Effector memory CD4-positive, alpha-beta T cell (primary cell): ENCODE results near the gene IFFO2.

Source experiments
- DNase-seq, 3 donors: peaks; one replicate each; pipeline ENCODE4 v3.0.0-alpha.2; 2020
- H3K27ac ChIP-seq: 2 replicates; pipeline ENCODE4 v1.7.0; 2013; ENCODE audit warnings: mild to moderate bottlenecking, low read length, moderate library complexity; ENCODE audit not compliant: insufficient read depth, poor library complexity, severe bottlenecking
- H3K27me3 ChIP-seq: replicated peaks from 2 replicates; pipeline ENCODE4 v1.7.0; 2013; ENCODE audit warnings: mild to moderate bottlenecking, low read length; ENCODE audit not compliant: insufficient read depth, control insufficient read depth, poor library complexity, severe bottlenecking
- H3K36me3 ChIP-seq: 2 replicates; pipeline ENCODE4 v1.7.0; 2013; ENCODE audit warnings: mild to moderate bottlenecking, low read length, moderate library complexity; ENCODE audit not compliant: control insufficient read depth, insufficient read depth
- H3K4me1 ChIP-seq: 2 replicates; pipeline ENCODE4 v1.7.0; 2013; ENCODE audit warnings: low read length, mild to moderate bottlenecking; ENCODE audit not compliant: control insufficient read depth, insufficient read depth, poor library complexity, severe bottlenecking
- H3K4me3 ChIP-seq: 2 replicates; pipeline ENCODE4 v1.7.0; 2013; ENCODE audit warnings: low read length, low read depth, mild to moderate bottlenecking; ENCODE audit not compliant: insufficient read depth, poor library complexity, severe bottlenecking
- H3K9me3 ChIP-seq: 2 replicates; pipeline ENCODE4 v1.7.0; 2013; ENCODE audit warnings: mild to moderate bottlenecking, low read length, moderate library complexity; ENCODE audit not compliant: control insufficient read depth

IFFO2 gene

DNA sequence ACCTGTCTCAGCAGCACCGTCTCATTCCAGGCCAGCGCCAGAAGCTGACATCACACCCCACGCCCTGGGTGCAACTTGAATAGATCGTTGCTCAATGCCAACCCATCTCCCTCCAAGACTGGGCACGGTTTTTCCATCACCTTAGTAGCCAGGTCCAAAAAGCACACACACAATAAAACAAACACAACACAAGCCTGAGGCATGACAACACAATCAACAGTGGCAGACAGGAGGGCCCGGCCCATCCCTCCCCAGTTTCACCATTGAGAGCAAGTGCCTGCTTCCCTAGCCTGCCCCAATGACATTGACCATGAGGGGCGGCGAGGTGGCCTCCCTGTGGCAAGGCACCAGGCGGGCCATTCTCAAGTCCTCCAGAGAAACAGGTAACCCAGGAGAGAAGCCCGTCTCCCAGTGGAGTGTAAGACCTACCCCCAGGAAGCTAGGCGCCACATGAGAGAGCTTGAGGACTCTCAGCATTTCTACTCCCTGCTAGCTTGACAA is 2.7 kb downstream of the IFFO2 start:
- Histone ChIP-seq H3K36me3 (no peaks in the 10 kb centered on the region), H3K27me3 (no peaks in the 10 kb centered on the region), H3K27ac (peak overlapping the region; percentile 99), H3K9me3 (no peaks in the 10 kb centered on the region), H3K4me1 (peaks cover 78% of the 10 kb centered on the region), H3K4me3 (peak overlapping the region; percentile 78)
- DNase-seq, result no peak

DNA sequence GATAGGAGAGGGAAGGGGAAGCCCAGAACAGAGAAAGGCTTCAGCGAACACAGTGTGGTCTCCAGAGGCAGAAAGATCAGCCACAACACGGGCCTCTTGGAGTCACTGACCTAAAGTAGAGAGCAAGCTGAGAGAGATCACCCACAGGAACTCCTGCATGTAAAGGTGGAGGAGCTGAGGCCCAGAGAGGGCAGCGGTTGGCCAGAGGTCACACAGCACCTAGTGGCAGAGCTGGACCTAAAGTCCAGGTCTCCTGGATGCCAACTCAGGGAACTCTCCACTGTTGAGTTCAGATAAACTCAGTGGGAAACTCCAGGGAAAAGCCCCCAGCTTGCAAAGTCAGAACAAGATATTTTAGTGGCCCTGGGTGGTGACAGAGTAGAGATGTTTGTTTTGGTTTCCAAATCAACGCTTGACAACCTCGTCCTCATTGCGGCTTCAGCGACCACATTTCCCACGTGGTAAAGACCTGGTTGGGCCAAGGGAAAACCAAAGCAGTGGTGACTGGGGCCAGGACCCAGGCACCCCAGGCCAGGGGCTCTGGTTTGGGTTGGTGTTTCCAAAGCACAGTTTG is 4.6 kb downstream of the IFFO2 start:
- no peaks in the 10 kb centered on the region for H3K27me3 ChIP-seq
- H3K27ac ChIP-seq, result peak overlapping the region; percentile 99
- peak overlapping the region; percentile 78 for H3K4me3 ChIP-seq
- H3K36me3 ChIP-seq, result no peaks in the 10 kb centered on the region
- DNase-seq, result peak; percentile 78 to 87 (median 80)
- H3K4me1 ChIP-seq, result peaks cover 83% of the 10 kb centered on the region
- no peaks in the 10 kb centered on the region for H3K9me3 ChIP-seq

DNA sequence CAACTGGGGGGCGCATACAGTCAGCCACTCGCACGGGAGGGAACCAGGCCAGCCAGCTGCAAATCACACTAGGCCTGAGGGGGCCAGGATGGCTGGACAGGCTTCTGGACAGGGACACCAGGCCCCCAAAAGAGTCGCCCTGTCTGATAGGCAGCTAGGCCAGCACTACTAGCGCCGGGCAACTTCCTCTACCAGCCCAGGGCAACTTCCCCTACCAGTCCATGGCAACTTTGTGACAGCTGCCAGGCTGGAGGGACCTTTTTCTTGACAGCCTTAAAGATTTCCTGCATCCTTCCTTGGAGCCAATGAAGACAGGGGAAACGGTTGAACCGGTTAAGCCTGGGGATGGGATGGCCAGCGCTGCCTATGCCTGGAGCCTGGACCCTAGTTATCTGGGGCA is 5.1 kb downstream of the IFFO2 start:
- H3K9me3 ChIP-seq, result no peaks in the 10 kb centered on the region
- peaks cover 87% of the 10 kb centered on the region for H3K4me1 ChIP-seq
- peak overlapping the region; percentile 99 for H3K27ac ChIP-seq
- H3K27me3 ChIP-seq, result no peaks in the 10 kb centered on the region
- H3K4me3 ChIP-seq, result peak overlapping the region; percentile 48
- H3K36me3 ChIP-seq, result no peaks in the 10 kb centered on the region
- DNase-seq, result no peak

DNA sequence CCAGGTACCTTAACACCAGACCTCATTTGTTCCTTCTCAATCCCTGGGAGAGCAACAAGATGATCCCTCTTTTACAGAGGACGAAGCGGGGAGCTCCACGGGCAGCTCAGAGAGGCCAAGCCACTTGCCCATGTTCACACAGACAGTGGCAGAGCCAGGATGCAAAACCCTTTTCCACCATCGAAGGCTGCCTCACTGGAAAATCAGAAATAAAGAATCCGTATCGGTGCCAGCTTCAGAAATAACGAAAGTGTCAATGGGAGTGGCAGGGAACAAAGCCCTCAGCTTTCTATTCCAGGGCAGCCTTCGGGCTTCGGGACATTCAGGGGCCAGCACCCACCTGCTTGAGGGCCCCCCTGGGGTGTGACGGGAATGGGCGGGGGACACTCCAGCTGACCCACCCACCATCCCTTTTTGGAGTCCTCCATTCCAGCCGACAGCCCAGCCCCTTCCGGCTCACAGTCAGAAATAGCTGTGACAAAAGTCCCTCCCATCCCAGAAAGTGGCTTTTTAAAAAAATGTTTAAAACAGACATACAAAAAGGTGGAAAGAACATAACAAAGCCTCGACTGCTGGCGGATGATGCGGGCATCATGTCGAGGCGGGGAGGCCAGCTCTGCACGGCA is 6.0 kb downstream of the IFFO2 start:
- peak overlapping the region; percentile 48 for H3K4me3 ChIP-seq
- DNase-seq, result peak in 2 of 3 donors; percentile 29 to 31
- no peaks in the 10 kb centered on the region for H3K27me3 ChIP-seq
- H3K36me3 ChIP-seq, result no peaks in the 10 kb centered on the region
- no peaks in the 10 kb centered on the region for H3K9me3 ChIP-seq
- peaks cover 93% of the 10 kb centered on the region for H3K4me1 ChIP-seq
- peak overlapping the region; percentile 99 for H3K27ac ChIP-seq

DNA sequence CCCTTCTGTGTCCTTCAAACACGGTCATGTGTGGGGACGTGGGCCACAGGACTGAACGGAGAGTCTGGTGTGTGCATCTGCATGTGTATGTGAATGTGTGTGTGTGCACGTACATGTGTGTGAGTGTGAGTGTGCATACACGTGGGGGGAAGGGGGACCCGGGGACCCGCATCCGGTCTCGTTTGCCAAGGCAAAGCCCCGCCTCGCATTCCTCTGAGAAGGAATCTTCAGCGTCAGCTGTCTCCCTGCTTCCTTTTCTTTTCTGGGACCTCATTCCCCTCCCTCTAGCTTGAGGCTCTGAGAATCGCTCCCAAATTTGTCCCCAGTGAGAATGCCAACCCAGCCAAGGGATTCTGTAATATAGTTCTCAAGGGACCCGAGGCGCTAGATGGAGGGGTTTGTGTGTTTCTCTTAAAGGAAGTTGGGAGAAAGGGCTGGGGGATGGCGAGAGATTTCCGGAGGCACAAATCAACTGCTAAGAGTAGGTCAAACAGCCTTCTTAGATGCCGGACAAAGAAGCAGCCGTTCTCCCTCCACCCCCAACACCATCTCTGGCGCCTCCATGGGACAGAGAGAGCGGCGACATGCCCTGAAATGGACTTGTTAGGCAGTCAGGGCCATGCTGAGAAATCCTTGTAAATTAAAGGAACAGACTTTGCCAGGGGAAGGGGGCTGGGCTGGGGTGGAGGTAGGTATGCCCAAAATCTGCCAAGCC is 6.6 kb downstream of the IFFO2 start:
- Histone ChIP-seq H3K9me3 (no peaks in the 10 kb centered on the region), H3K27me3 (no peaks in the 10 kb centered on the region), H3K27ac (peak overlapping the region; percentile 99), H3K36me3 (no peaks in the 10 kb centered on the region), H3K4me3 (peak overlapping the region; percentile 48), H3K4me1 (peaks cover 93% of the 10 kb centered on the region)
- no peak for DNase-seq

DNA sequence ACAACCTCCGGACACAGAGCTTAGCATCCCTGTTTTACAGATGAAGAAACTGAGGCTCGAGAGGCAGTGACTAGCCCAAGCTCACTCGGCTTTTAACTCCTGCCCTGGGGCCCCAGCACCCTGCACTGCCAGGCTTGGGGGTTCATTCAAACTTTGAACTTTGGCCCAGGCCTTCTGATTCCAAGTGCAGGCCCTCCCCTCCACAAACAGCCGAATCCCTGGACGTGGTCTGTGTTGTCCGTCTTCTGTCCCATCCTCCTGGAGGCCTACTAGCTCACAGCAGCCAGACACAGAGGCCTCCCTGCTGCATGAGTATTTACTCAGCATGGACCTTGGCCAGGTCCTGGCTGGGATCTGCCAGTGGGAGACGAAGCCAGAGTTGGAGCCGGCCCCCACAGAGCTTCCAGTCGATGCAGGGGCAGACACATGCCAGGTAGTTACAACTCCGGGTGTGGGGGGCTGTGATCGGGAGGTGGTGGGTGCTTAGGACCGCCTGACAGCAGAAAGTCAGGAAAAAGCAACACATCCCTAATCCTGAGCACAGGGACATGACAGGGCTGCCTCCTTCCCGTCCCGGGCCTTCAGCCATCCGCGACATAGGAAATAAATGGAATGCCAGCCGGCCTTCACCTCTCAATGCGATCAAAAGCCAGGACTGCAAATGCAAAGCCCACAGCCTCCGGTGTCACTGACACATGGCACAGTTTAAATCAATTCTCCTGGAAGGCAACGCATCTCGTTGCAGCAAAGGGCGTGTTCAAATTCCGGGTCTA is 7.4 kb downstream of the IFFO2 start:
- Histone ChIP-seq H3K9me3 (no peaks in the 10 kb centered on the region), H3K4me3 (peak overlapping the region; percentile 48), H3K4me1 (peaks cover 93% of the 10 kb centered on the region), H3K36me3 (no peaks in the 10 kb centered on the region), H3K27ac (peak overlapping the region; percentile 99), H3K27me3 (no peaks in the 10 kb centered on the region)
- no peak for DNase-seq

DNA sequence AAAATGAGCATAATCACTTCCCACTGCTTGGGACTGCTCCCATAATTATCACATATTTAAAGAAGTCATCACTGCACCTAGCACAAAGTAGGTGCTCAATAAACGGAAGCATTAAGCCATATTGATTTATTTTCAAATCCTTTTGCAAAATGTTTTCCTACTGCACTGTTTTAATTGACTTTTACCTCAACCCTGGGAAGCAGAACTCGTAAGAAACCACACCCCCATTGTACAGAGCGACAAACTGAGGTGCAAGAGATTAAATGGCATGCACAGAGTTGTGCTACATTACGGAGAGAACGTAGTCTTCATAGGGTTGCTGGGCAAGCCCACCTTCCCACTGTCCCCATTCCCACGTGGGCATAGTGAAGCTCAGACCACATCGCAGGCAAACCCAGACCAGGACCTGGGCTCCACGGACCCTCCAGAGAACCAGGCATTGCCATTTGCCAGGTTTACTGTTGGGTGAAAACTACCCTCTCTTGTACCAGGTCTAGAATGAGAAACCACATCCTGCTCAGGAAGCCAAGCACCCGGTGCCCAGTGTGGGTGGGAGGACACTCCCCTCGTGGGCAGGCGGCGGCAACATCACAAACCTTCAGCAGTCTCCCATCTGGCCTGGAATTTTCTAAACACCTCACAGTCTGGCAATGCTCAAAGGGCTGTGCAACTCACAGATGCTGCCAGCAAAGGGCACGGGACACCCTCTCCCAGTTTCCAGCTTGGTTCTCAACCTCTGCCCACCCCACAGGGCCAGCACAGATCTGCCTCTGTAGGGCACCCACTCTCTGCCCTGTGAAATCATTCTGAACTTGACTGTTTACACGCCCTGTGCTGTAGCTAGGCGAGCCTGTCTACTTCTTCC is 8.2 kb downstream of the IFFO2 start:
- H3K9me3 ChIP-seq, result no peaks in the 10 kb centered on the region
- H3K4me3 ChIP-seq, result peak overlapping the region; percentile 48
- no peaks in the 10 kb centered on the region for H3K27me3 ChIP-seq
- no peaks in the 10 kb centered on the region for H3K36me3 ChIP-seq
- peaks cover 90% of the 10 kb centered on the region for H3K4me1 ChIP-seq
- DNase-seq, result peak; percentile 49 to 68 (median 64)
- H3K27ac ChIP-seq, result peak overlapping the region; percentile 99

DNA sequence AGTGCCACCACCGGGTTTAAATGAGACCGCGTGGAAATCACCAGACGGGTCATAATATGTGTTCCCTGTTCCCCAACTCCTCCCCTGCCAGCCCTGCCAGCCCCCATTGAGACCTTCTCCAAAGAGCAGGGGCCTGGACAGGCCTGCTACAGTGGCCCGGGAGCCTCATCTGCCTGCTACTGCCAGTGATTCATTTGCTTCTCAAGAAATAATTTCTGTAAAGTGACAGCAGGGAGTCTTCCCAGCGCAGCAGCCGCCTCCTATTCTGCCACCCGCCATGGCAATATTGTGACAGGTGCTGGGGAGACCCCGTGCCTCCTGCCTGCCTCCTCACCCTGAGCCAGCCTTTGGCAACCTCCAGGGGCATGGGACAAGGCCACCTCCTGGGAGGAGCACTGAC is 8.9 kb downstream of the IFFO2 start:
- Histone ChIP-seq H3K36me3 (no peaks in the 10 kb centered on the region), H3K4me3 (peak overlapping the region; percentile 48), H3K4me1 (peaks cover 86% of the 10 kb centered on the region), H3K27me3 (no peaks in the 10 kb centered on the region), H3K9me3 (no peaks in the 10 kb centered on the region), H3K27ac (peak overlapping the region; percentile 99)
- no peak for DNase-seq
